Ureter (tissue), 1 donor: ENCODE data around the gene KCNAB2. TPM values are rescaled to one million over a fixed set of nuclear protein-coding genes. Genes with fewer than 3 reads are reported as not detected.

Experiments used
- DNase-seq: peaks from one replicate; pipeline ENCODE4 v3.0.0-alpha.2; 2020; ENCODE audit warnings: low spot score
- total RNA-seq: library from RNA; stranded (reverse); gene quantifications from one replicate; pipeline ENCODE4 v1.2.4, GENCODE V29; 2023
- donor health status: DM: yes; HTN: yes; CAD: no.

Gene KCNAB2
- total RNA-seq, 1 donor from 2014 or later: 17.5 TPM

DNA sequence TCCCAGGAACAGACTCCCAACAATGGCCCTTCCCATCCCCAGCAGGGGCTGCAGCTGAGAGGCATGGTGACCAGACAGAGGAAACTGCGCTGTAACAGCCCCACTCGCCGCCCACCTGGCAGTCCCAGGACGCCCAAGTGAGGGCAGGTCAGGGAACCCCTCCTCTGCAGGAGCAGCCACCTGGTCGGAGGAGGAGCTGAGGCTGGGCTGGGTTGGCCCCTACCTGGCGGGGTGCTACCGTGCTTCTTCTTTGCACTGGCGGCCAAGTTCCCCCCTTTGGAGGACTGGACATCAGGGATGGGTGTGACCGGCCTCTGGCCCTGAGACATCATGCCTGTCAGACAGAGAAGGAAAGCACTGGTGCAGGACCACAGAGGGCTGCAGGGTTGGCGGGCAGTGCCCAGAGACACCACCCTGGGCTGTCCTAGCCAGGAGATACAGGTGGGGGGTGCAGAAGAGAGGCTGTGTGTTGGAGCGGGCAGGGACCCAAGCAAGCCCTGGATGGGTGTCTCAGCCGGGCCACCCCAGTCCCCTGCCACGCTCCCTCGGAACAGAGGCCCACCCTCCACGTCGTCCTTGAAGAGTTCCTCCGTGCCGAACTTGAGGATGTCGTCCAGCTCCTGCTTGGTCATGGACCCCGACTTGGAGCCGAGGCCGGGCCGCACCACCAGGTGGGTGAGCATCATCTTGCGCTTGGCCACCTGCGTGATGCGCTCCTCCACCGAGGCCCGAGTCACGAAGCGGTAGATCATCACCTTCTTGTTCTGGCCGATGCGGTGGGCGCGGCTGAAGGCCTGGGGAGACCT lies 82.8 kb downstream of the KCNAB2 start:
- no peak for DNase-seq

DNA sequence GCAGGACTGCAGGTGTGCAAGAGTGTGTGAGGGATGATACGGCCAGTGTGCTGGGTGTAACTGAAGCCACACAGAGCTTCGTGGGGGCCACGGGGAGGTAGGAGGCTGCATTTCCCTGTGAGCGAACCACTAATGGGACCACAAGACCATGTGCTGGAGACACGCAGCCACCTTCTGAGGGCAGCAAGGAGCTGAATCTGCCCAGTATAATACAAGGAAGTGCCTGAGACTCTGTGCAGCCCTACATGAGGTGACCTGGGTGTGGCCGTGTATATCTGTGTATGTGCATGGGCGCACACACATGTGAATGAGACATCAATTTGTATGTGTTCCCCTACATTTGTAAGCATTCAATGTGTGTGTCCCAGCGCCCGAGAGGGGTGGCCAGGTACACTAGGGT lies 83.6 kb downstream of the KCNAB2 start:
- no peak for DNase-seq

DNA sequence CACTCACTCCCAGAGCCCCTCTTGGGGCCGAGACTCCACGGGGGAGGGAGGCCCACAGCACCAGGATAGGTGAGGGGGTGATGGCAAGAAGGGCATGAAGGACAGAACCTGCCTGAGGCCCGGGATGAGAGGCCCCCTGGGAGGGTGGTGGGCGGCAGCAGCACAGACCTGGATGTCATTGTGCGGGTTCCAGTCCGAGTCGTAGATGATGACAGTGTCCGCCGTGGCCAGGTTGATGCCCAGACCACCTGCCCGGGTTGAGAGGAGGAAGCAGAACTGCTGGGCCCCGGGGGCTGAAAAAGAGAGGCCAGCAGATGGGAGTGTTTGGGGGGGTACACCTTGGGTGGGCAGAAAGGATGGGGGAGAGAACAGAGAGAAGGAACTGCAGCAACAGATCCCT lies 84.3 kb downstream of the KCNAB2 start:
- no peak for DNase-seq

DNA sequence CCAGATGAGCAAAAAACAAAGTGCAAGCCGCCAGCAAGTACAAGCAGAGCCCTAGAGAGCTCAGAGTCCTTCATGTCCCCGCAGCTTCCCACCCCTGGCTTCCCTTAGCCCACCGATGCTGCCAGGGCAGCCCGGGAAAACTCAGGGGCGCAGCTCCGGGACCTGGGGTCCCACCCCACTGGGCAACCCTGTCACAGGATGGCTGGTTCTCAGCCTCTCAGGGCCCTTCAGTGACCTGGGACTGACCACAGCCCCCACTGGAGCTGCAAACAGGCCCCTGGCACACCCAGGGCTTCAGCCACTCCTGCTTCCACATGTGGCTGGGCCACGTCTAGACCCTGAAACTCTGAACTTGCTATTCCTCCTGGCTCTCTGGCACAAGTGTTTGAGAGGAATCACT lies 84.9 kb downstream of the KCNAB2 start:
- no peak for DNase-seq

DNA sequence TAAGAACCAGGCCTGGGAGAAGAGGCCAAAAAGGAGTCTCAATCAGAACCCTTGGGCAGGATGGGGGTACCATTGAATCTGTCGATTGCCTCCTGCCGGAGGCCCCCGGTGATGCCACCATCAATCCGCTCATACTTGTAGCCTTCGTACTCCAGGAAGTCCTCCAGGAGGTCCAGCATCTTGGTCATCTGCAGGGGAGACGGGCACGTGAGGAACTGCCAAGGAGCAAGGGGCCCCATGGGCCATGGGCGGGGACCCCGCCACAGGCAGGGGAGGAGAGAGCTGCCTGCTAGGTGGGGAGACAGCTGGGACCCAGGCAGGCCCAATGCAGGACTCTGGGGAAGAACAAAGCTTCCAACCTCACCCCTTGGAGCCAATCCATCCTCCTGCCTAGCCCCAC lies 85.9 kb downstream of the KCNAB2 start:
- DNase-seq: no peak

DNA sequence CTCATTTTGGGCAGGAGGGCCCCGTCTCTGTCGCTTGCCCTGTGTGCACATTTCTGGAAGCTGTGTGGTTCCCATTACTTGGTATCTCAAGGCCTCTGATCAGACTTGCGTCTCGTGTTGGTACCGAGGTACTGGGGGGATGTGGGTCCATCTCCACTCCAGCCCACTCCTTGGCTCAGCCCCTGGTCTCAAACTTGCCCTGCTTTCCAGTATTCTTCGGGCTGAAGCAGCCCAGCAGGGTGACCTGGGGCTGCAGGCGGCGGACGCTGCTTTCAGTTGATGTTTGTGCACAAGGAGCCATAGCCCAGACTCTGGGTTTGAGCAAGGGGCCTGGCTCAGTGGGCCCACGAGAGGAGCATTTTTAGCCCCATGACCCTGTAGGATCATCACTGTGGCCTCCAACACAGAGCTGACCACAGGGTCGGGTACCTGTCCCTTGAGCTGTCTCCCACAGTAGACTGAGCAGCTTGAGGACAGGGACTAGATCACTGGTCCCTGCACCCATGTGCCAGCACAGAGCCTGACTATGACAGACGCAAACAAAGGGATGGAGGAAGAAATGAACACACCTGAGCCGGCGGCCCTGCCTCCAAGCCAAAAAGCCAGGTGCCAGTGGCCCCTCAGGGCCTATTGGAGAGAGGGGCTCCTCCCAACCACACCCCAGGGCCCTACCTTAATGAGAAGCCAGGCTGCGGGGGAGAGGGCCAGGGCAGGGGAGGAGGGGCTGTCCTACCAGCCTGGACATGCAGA lies 87.6 kb downstream of the KCNAB2 start:
- no peak for DNase-seq

DNA sequence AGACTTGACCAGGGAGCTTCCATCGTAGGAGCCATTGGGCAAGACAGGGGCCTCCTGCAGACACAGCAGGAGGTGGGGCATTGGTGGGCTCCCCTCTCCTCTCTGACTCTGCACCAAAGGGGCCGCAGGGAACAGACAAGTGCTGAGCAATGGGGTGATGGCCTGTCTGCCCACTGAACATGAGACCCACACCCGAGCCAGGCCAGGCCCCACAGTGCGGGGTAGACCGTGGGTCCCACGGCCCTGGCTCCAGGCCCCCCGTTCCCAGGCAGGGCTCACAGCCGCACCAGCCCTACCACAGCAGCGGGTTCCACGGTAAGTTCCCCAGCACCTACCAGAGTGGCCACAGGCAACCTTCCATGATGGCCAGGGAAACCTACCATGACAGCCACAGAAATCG lies 88.5 kb downstream of the KCNAB2 start:
- DNase-seq: no peak

DNA sequence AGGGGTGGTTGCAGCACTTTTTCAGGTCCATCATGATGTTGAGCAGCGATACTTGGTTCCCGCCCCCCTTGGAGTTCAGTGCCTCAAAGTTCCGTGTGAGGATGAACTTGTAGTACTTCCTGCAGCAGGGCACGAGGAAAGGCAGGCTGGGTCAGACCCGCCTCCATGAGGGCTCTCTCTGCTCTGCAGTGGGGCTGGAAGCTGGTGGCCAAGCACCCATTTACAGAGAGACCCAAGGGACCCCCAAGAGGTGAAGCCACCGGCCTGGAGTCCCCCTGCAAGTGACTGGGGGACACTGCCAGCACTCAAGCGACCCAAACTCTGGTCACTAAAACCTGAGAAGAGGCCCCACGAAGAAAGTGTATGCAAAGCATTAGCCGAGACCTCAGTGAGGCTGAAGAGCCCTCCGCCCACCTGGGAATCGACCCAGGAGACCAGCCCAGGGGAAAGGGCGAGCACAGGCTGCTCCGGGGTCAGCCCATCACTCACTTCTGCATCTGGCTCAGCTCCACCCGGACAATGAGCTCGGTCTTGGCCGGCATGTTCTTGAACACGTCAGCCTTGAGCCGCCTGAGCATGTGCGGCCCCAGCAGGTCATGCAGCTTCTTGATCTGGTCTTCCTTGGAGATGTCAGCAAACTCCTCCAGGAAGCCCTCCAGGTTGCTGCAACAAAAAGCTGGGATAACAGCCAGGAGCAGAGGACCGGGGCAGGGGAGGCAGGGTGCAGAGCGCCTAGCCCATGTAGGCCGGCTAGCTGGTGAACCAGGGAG lies 89.2 kb downstream of the KCNAB2 start:
- no peak for DNase-seq

DNA sequence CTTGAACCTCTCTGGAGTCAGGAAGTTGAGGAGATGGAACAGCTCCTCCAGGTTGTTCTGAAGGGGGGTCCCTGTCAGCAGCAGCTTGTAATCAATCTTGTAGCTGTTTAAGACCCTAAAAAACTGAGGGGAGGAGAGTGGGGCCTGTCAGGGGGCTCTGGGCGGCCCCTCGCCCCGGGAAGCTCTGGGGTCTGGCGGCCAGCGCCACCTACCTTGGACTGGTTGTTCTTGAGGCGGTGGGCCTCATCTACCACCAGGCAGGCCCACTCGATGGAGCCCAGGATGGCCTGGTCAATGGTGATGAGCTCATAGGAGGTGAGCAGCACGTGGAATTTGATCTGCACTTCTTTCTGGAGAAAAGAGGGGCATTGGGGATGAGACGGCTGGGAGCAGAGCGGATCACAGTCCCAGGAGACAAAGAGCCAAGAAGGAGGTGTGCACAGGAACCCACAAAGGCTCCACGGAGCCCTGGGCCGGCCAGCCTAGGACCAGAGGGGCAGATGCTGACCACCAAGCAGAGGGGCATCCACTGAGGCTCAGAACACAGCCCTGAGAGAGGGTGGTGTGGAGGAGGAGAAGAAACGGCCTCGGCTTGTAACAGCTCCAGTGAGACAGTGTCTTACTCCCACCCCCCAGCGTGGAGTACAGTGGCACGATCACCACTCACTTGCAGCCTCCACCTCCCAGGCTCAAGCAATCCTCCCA lies 91.0 kb downstream of the KCNAB2 start:
- DNase-seq: no peak

DNA sequence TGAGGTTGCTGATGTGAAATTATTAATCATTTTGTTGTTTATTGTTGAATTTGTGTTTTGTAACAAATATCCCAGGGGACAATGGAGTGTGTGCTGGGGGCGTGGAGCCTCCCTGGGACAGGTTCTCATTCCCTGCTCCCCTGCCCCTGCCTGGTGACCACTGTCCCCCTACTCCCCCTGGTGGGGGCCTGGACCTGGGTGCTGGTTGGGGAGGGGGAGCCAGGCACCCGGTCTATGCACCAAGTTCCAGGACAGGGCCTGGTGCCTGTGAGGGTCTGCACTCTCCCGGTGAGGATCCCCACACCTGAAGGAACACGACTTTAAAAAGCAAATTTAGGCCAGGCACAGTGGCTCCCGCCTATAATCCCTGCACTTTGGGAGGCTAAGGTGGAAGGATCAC lies 92.1 kb downstream of the KCNAB2 start:
- no peak for DNase-seq

DNA sequence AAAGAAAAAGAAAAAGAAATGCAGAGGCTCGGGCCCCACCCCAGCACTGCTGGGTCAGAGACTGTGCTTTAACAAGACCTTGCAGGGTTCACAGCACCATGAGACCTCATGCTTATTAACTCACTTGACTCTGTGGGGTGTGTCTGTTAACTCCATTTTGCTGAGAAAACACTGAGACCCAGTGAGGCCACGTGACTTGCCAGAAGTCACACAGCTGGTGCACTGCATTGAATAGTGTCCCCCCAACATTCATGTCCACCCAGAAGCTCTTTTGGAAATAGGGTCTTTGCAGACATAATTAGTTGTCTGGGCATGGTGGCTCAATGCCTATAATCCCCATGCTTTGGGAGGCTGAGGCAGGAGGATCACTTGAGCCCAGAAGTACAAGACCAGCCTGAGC lies 94.7 kb downstream of the KCNAB2 start:
- no peak for DNase-seq

DNA sequence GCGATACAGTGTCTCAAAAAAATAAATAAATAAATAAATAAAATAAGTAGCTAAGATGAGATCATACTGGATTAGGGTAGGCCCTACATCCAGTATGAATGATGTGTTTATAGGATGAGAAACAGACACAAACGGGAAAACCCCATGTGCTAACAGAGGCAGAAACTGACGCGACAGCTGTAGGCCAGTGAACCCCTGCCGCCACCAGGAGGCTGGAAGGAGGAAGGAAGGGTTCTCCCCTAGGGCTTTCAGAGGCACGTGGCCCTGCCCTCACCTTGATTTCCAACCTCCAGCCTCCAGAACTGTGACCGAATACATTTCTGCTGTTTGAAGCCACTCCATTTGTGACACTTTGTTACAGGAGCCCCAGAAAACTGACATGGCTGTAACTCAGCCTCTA lies 95.9 kb downstream of the KCNAB2 start:
- DNase-seq: no peak

DNA sequence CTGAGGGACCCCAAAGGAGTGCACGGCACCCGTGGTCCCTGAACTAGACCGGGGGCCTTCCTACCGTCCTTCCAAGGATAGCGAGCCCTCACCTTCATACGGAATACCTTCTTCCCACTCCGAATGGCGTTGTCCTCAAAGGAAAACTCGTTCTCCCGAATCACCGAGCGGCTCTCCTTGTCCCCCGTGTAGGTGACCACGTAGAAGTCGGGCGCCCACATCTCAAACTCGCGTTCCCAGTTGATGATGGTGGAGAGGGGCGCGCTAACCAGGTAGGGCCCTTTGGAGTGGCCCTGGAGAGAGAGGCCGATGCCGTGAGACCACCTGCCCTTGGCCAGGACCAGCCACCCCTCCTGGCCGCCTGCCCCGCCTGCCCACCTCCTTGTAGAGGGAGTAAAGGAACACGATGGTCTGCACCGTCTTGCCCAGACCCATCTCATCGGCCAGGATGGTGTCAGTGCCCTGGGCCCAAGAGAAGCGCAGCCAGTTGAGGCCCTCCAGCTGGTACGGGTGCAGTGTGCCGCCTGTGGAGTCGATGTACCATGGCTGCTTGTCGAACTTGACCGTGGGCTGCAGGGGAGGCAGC lies 96.4 kb downstream of the KCNAB2 start:
- no peak for DNase-seq

DNA sequence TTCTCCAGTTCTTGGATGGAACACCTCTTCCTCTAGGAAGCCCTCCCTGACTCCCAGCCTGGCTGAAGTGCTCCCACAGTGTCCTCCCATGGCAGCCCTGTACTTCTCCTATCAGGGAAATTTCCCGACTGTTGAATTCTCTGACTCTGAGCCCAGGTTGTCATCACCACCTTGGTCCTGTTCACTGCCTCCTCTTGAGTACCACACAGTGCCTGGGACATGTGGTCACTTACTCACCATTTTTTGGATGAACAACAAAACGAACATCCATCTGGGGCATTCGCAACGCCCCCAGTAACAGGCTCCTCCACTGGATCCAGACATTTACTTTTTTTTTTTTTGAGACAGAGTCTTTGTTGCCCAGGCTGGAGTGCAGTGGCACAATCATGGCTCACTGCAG lies 97.0 kb downstream of the KCNAB2 start:
- no peak for DNase-seq

DNA sequence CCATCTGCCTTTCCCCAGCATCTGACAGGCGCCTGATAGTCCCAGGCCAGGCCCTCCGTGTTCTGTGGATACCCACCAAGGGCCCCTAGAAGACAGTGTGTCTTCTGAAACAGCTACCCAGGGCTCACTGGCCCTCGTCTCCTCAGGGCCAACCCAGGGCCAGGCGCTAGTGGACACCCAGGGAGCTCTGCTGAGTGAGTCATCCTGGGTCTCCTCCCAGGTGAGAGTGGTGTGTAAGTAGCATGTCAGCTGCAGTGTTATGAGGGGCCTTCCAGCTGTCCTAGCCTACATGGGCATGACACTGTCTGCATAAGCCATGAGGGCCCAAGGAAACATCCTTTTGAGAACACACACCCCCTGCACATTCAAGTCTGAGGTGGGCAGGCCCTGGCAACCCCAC lies 97.7 kb downstream of the KCNAB2 start:
- DNase-seq: no peak

DNA sequence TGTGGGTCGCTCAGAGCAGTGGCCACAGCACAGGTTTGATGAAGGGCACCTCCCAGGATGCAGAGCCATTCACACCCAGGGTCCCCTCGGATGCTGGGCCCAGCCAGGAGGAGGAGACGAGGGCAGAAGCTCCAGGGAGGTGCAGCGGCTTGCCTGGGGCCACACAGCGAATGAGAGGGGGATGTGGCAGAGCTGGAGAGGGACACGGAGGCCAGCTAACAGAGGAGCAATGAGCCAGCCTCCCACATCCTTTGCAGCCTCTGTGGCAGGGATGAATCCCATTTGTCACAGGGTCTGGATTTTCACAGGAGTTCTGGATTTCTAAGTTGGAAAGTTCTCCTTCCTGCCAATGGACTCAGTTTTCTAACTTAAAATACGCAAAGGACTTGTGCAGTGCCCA lies 98.5 kb downstream of the KCNAB2 start:
- no peak for DNase-seq

DNA sequence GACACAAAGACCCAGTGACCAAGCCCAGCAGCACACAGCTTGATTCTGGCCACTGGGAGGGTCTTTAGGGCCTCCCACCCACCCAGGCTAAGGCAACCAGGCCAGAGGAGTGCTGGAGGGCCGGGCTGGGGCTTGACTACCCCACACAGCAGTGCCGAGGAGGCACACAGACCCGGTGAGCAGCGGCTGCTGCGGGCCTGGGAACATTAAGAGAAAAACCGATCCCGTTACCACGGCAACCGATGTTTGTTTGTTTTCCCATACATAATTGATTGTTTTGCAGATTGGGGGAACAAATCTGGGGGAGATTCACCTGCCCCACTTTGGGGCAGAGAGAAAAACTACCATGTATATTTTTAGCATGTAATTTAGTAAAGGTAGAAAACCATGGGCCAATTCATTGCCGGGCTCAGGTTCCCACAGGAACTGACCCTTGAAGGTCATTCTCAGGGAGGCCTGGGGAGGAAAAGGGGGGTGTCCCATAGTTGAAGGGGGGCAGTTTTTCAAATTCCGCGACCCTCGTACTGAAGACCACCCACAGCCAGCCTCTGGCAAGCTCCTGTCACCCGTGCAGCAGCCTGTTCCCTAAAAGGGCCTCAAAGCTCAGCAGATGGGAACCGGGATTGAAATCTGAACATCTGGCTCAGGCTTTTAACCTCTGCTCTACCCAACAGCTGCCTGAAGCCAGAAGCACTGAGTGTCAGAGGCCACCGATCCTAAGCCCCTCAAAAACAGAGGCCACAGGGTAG lies 99.1 kb downstream of the KCNAB2 start:
- no peak for DNase-seq

DNA sequence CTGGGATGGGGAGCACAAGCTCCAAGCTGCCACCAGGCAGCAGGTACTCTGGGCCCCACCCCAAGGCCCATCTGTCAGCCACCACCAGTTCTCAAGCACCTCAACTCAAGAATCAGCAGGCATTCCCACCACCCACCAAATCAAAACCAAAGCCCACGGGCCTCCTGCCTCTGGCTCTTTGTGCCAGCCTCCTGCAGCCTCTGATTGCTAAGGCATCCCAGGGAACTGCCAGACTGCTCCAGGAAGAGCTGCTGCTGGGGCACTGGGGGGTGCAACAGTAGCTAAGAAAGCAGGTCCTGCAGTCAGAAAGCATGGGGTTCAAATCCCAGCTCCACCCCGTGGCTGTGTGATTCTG lies 99.7 kb downstream of the KCNAB2 start:
- DNase-seq: no peak

DNA sequence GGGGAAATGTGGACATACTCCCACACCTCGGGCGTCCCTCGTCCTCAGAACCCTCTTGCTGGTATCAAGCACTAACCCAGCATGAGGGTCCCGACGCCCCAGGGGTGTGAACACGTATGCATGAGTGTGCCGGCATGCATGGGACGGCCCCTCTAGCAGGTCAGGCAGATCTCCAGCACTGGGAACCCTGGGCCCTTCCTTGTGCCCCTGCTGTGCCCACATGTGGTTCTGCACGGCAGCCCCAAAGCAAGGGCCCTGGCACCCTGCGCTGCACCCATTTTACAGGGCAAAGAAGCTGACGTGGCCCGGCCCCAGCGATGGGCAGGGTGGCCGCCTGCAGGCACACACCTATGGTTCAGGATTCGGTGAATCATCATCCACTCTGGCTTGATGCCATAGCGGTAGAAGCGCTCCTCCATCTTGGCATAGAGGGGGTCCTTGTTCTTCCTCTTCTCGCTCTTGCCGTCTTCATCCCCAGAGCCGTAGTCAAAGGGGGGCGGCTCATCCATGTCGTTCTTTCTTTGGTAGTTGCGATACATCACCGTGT lies 100.2 kb downstream of the KCNAB2 start:
- no peak for DNase-seq

DNA sequence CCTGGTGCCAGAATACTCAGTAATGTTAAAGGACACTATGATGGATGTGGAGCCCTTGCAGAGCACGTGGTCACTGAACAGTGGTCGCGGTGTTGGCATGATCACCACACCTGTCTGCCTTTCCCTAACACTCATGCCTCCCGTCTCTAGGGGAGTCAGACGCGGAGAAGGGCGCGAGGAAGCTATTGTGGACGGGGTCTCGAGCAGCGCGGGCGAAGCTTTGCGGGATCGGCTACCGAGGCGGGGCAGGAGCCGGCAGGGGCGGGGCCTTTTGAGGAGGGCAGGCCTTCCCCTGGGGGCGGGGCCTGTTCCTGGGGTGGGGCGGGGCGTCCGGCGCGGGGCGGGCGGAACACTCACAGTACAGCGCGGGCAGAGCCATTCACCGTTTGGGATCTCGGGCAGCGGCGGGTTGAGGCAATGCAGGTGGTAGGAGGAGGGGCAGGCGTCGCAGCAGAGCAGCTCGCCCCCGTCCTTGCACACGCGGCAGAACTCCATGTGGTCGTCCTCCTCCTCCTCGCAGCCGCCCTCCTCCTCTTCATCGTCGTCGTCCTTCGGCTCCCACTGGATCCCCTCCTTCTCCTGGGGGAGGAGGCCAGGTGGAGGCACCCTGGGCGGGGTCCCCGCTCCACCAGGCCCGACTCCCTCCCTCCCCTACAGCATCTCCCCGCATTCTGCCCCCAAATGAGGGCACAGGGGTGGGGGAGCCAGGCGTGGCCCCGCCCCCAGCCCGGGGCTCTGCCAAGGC lies 103.0 kb downstream of the KCNAB2 start:
- DNase-seq: peak; percentile 55
